HEK293 (cell line): ENCODE data around the gene RNF13.
A peak's percentile ranks its signal among the peaks of the same experiment; 100 is the strongest.
"Not testable (repeated sequence)": the region's sequence is repeated elsewhere in the genome, so short reads cannot be mapped to it uniquely, and the experiment has no call there.

ENCODE experiments used
- CTCF ChIA-PET: fragments of 350-600 bp; formaldehyde crosslinking; extraction: SDS; loops from one replicate; lab custom pipeline; 2021; ENCODE audit warnings: antibody characterized with exemption; lab: Yijun Ruan, JAX
- POLR2A ChIA-PET: fragments of 300-600 bp; formaldehyde crosslinking; extraction: SDS; loops from one replicate; lab custom pipeline; 2020; ENCODE audit warnings: antibody characterized with exemption, inconsistent platforms; lab: Yijun Ruan, JAX
- H3K27ac ChIP-seq: fragments of 200-500 bp; sonication (Bioruptor generic); 2 replicates; pipeline ENCODE4 v1.5.1; 2014; ENCODE audit warnings: low read depth, low read length, control low read depth, inconsistent platforms; ENCODE audit errors: extremely low read depth
- H3K36me3 ChIP-seq, 2 experiments: fragments of 200-500 bp in 1 of 2; sonication (Bioruptor generic) in 1 of 2; 1 replicate in 1 of 2; 2 replicates in 1 of 2; pipeline ENCODE4 v1.5.1; 2014 to 2017; ENCODE audit warnings: inconsistent platforms in 2 of 2, low read length in 2 of 2; ENCODE audit not compliant: control insufficient read depth in 2 of 2, insufficient read depth in 1 of 2
- H3K4me1 ChIP-seq: fragments of 200-500 bp; sonication (Bioruptor generic); 2 replicates; pipeline ENCODE4 v1.5.1; 2014; ENCODE audit warnings: mild to moderate bottlenecking, low read length, inconsistent platforms; ENCODE audit not compliant: control insufficient read depth, insufficient read depth
- H3K4me3 ChIP-seq: 2 replicates; pipeline ENCODE4 v1.5.1; 2011; ENCODE audit warnings: low read depth, mild to moderate bottlenecking, control low read depth, low read length, moderate library complexity
- H3K9me3 ChIP-seq: fragments of 200-500 bp; sonication (Bioruptor generic); 2 replicates; pipeline ENCODE4 v1.5.1; 2014; ENCODE audit warnings: low read depth, low read length, inconsistent platforms; ENCODE audit not compliant: control insufficient read depth, insufficient read depth
- MYNN ChIP-seq: fragments of 450-650 bp; formaldehyde crosslinking; IDR thresholded peaks from 2 replicates; pipeline ENCODE4 v1.5.1; 2016; ENCODE audit warnings: missing biosample characterization, missing genetic modification characterization, borderline replicate concordance
- ZBTB20 ChIP-seq: fragments of 450-650 bp; formaldehyde crosslinking; IDR thresholded peaks from 2 replicates; pipeline ENCODE4 v1.5.1; 2016; ENCODE audit warnings: missing biosample characterization, missing genetic modification characterization
- ZFHX2 ChIP-seq: fragments of 450-650 bp; formaldehyde crosslinking; conservative IDR thresholded peaks from 2 replicates; pipeline ENCODE4 v1.5.1; 2016; ENCODE audit warnings: missing biosample characterization, missing genetic modification characterization
- ZIC2 ChIP-seq: fragments of 450-650 bp; formaldehyde crosslinking; IDR thresholded peaks from 2 replicates; pipeline ENCODE4 v1.5.1; 2016; ENCODE audit warnings: missing biosample characterization, missing genetic modification characterization
- ZNF146 ChIP-seq: fragments of 450-650 bp; formaldehyde crosslinking; IDR thresholded peaks from 2 replicates; pipeline ENCODE4 v1.5.1; 2016; ENCODE audit warnings: missing biosample characterization, missing genetic modification characterization
- ZNF169 ChIP-seq: fragments of 450-650 bp; formaldehyde crosslinking; IDR thresholded peaks from 2 replicates; pipeline ENCODE4 v1.5.1; 2016; ENCODE audit warnings: missing biosample characterization, missing genetic modification characterization
- ZNF2 ChIP-seq: fragments of 450-650 bp; formaldehyde crosslinking; IDR thresholded peaks from 2 replicates; pipeline ENCODE4 v1.5.1; 2016; ENCODE audit warnings: missing biosample characterization, missing genetic modification characterization
- ZNF239 ChIP-seq: fragments of 450-650 bp; formaldehyde crosslinking; IDR thresholded peaks from 2 replicates; pipeline ENCODE4 v1.5.1; 2016; ENCODE audit warnings: missing biosample characterization, missing genetic modification characterization
- ZNF366 ChIP-seq: fragments of 450-650 bp; formaldehyde crosslinking; conservative IDR thresholded peaks from 2 replicates; pipeline ENCODE4 v1.5.1; 2016; ENCODE audit warnings: missing biosample characterization, missing genetic modification characterization
- ZNF391 ChIP-seq: fragments of 450-650 bp; formaldehyde crosslinking; IDR thresholded peaks from 2 replicates; pipeline ENCODE4 v1.5.1; 2016; ENCODE audit warnings: low read depth, missing biosample characterization, missing genetic modification characterization, borderline replicate concordance
- ZNF529 ChIP-seq: fragments of 450-650 bp; formaldehyde crosslinking; IDR thresholded peaks from 2 replicates; pipeline ENCODE4 v1.5.1; 2017; ENCODE audit warnings: missing genetic modification characterization, missing biosample characterization; ENCODE audit not compliant: insufficient replicate concordance
- ZNF621 ChIP-seq: fragments of 450-650 bp; formaldehyde crosslinking; IDR thresholded peaks from 2 replicates; pipeline ENCODE4 v1.5.1; 2017; ENCODE audit warnings: missing biosample characterization, missing genetic modification characterization
- ZNF658 ChIP-seq: fragments of 450-650 bp; formaldehyde crosslinking; IDR thresholded peaks from 2 replicates; pipeline ENCODE4; 2016; ENCODE audit warnings: missing biosample characterization, missing genetic modification characterization
- ZNF768 ChIP-seq: fragments of 450-650 bp; formaldehyde crosslinking; IDR thresholded peaks from 2 replicates; pipeline ENCODE4 v1.5.1; 2018; ENCODE audit warnings: missing biosample characterization, mild to moderate bottlenecking, missing genetic modification characterization
- ZNF837 ChIP-seq: fragments of 450-650 bp; formaldehyde crosslinking; IDR thresholded peaks from 2 replicates; pipeline ENCODE4 v1.5.1; 2016; ENCODE audit warnings: missing biosample characterization, missing genetic modification characterization
- TF ChIP-seq, protein P1 (sequence below): fragments of 450-650 bp; formaldehyde crosslinking; IDR thresholded peaks from 2 replicates; pipeline ENCODE4 v1.5.1; 2016; ENCODE audit warnings: missing biosample characterization, missing genetic modification characterization
- TF ChIP-seq, protein P2 (sequence below): fragments of 450-650 bp; formaldehyde crosslinking; IDR thresholded peaks from 2 replicates; pipeline ENCODE4 v1.5.1; 2017; ENCODE audit warnings: missing biosample characterization, missing genetic modification characterization

The RNF13 gene

DNA sequence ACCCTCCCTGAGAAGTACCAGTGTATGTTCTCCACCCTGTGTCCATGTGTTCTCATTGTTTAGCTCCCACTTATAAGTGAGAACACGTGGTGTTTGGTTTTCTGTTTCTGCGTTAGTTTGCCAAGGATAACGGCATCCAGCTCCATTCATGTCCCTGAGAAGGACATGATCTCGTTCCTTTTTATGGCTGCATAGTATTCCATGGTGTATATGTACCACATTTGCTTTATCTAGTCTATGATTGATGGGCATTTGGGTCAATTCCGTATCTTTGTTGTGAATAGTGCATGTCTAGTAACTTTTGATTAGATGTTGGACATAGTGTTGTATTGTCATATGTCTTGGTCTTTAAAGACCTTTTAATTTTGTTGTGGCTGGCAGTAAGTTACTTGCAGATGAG lies 70.8 kb downstream of the RNF13 start:
- H3K4me3 ChIP-seq, H3K9me3 ChIP-seq, H3K36me3 ChIP-seq, H3K4me1 ChIP-seq, H3K27ac ChIP-seq, POLR2A ChIA-PET: not testable (repeated sequence)
- peak; percentile 61; the same call in 1 of the 2 replicates for TF ChIP-seq ZNF146 (tag by site-specific recombination)
- TF ChIP-seq, protein P1, sequence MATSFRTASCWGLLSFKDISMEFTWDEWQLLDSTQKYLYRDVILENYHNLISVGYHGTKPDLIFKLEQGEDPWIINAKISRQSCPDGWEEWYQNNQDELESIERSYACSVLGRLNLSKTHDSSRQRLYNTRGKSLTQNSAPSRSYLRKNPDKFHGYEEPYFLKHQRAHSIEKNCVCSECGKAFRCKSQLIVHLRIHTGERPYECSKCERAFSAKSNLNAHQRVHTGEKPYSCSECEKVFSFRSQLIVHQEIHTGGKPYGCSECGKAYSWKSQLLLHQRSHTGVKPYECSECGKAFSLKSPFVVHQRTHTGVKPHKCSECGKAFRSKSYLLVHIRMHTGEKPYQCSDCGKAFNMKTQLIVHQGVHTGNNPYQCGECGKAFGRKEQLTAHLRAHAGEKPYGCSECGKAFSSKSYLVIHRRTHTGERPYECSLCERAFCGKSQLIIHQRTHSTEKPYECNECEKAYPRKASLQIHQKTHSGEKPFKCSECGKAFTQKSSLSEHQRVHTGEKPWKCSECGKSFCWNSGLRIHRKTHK (tag by site-specific recombination): peak; percentile 45; the same call in 1 of the 2 replicates
- CTCF ChIA-PET: interaction anchor here (1.2 kb wide), 1 partner anchor 53 kb away, joined by 3 read pairs; no protein-coding TSS in a partner anchor

DNA sequence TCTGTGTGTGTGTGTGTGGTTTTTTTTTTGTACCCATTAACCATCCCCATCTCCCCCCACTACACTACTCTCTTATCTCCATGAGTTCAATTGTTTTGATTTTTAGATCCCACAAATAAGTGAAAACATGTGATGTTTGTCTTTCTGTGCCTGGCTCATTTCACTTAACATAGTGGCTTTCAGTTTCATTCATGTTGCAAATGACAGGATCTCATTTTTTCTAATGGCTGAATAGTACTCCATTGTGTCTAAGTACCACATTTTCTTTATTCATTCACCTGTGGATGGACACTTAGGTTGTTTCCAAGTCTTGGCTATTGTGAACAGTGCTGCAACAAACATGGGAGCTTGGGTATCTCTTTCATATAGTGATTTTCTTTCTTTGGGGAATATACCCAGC lies 71.8 kb downstream of the RNF13 start:
- H3K4me1 ChIP-seq, H3K4me3 ChIP-seq, H3K27ac ChIP-seq, POLR2A ChIA-PET, H3K36me3 ChIP-seq, H3K9me3 ChIP-seq, CTCF ChIA-PET: not testable (repeated sequence)

DNA sequence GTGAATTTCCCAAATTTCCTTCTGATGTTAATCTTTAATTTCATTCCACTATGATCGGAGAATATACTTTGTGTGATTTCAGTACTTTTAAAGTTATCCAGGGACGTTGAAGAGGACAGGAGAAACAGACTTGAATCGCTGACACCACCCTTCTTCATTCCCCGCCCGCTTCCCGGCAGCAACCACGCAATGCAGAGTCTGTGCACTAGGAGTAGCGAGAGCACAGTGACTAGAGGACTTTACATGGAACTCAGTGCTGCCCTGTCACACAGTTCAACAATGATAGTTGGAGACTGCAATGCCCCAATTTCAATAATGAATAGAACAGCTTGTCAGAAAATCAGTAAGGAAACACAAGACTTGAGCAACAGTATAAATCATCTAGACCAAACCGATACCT lies 73.9 kb downstream of the RNF13 start:
- Histone ChIP-seq H3K36me3 (peaks cover 0 to 4% of the 10 kb centered on the region in 2 experiments; a peak in 1 of 3 replicates), H3K9me3 (no peaks in the 10 kb centered on the region), H3K4me3 (no peak overlapping the region), H3K4me1 (no peaks in the 10 kb centered on the region), H3K27ac (no peak overlapping the region)
- CTCF ChIA-PET: no interaction called here
- TF ChIP-seq ZNF239 (tag by site-specific recombination) (no peak), ZNF529 (no peak), ZIC2 (tag by site-specific recombination) (no peak), ZNF146 (tag by site-specific recombination) (no peak), ZNF621 (tag by site-specific recombination) (no peak), ZNF2 (tag by site-specific recombination) (no peak), ZNF366 (no peak)
- POLR2A ChIA-PET: no interaction called here

DNA sequence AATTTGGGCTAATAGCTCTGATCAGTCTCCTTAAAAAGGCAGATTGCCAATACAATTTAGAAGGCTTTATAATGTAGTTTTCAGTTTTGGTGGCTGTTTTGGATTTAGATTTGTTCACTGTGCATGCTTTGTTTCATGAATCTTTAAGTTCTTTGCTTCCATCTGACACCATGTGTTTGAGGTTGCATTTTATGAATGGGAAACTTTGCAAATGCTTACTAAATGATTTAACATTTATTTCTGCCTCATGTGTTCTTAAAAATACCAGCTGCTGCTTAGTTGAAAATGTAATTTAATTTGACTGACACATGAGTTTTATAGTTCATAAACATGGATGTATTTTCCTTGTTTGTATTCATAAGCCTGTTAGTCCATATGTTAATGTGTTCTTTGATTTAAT lies 78.6 kb downstream of the RNF13 start:
- H3K27ac ChIP-seq: no peak overlapping the region
- H3K4me3 ChIP-seq: no peak overlapping the region
- H3K4me1 ChIP-seq: no peaks in the 10 kb centered on the region
- H3K9me3 ChIP-seq: no peaks in the 10 kb centered on the region
- TF ChIP-seq, protein P2, sequence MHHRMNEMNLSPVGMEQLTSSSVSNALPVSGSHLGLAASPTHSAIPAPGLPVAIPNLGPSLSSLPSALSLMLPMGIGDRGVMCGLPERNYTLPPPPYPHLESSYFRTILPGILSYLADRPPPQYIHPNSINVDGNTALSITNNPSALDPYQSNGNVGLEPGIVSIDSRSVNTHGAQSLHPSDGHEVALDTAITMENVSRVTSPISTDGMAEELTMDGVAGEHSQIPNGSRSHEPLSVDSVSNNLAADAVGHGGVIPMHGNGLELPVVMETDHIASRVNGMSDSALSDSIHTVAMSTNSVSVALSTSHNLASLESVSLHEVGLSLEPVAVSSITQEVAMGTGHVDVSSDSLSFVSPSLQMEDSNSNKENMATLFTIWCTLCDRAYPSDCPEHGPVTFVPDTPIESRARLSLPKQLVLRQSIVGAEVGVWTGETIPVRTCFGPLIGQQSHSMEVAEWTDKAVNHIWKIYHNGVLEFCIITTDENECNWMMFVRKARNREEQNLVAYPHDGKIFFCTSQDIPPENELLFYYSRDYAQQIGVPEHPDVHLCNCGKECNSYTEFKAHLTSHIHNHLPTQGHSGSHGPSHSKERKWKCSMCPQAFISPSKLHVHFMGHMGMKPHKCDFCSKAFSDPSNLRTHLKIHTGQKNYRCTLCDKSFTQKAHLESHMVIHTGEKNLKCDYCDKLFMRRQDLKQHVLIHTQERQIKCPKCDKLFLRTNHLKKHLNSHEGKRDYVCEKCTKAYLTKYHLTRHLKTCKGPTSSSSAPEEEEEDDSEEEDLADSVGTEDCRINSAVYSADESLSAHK (tag by site-specific recombination): no peak
- TF ChIP-seq ZFHX2 (tag by site-specific recombination) (no peak), ZNF169 (tag by site-specific recombination) (no peak), ZNF658 (no peak), MYNN (no peak), ZNF837 (no peak), ZNF391 (tag by site-specific recombination) (no peak), ZNF768 (tag by site-specific recombination) (no peak), ZBTB20 (tag by site-specific recombination) (no peak)
- POLR2A ChIA-PET: no interaction called here
- CTCF ChIA-PET: interaction anchor here (1.8 kb wide), 1 partner anchor 12 kb away, joined by 8 read pairs; no protein-coding TSS in a partner anchor
- H3K36me3 ChIP-seq: peaks cover 0 to 4% of the 10 kb centered on the region in 2 experiments; a peak in 1 of 3 replicates
